ENCODE data around the gene SLC4A11. TPM values are rescaled to one million over a fixed set of nuclear protein-coding genes. Genes with fewer than 3 reads are reported as not detected.

SLC4A11 gene
- total RNA-seq, 1 experiment from 2014 or later: 1.1 TPM

GRCh38 chr20:3199206-3199605 lies 39.8 kb downstream of the SLC4A11 start:
- DNase-seq (ENCODE audit: low spot score): no peak
- H3K9me3 ChIP-seq (ENCODE audit: low read depth, low read length, poor library complexity, severe bottlenecking): no peaks in the 10 kb centered on the region
- H3K4me1 ChIP-seq (ENCODE audit: insufficient read depth, low read length, poor library complexity, severe bottlenecking): peaks cover 8% of the 10 kb centered on the region
- H3K4me3 ChIP-seq (ENCODE audit: low read depth, low read length, poor library complexity, severe bottlenecking): no peak overlapping the region
- peaks cover 51% of the 10 kb centered on the region for H3K36me3 ChIP-seq (ENCODE audit: insufficient read depth, low read length, poor library complexity, severe bottlenecking)
- no peak for TF ChIP-seq CTCF (conservative IDR thresholded peaks at IDR 0.05; ENCODE audit: low read depth, low read length)
- no peak for TF ChIP-seq EZH2 (IDR thresholded peaks at IDR 0.05; ENCODE audit: borderline replicate concordance, low read depth, low read length, poor library complexity, severe bottlenecking)
- intact Hi-C loops (cut with micrococcal nuclease; ENCODE audit: unreplicated experiment): no loop called here
- no TSS peak for BruUV-seq (replicated peaks)
- CTCF ChIA-PET: no interaction called here
- no peaks in the 10 kb centered on the region for H3K27me3 ChIP-seq (replicated peaks; ENCODE audit: insufficient read depth, low read depth, low read length, poor library complexity)
- H3K27ac ChIP-seq (ENCODE audit: low read depth, low read length, poor library complexity, severe bottlenecking): no peak overlapping the region
- POLR2A ChIA-PET (ENCODE audit: low non-redundant PET): no interaction called here

- TF ChIP-seq EZH2 (IDR thresholded peaks at IDR 0.05; ENCODE audit: borderline replicate concordance, low read depth, low read length, poor library complexity, severe bottlenecking): no peak
- no peak for TF ChIP-seq CTCF (conservative IDR thresholded peaks at IDR 0.05; ENCODE audit: low read depth, low read length)
- BruUV-seq (replicated peaks): no TSS peak
- CTCF ChIA-PET: no interaction called here
Observed at GRCh38 chr20:3195590-3196237, 43.3 kb downstream of the SLC4A11 start.

GRCh38 chr20:3194617-3195280 lies 44.2 kb downstream of the SLC4A11 start:
- ChIA-PET POLR2A (ENCODE audit: low non-redundant PET) (no interaction called here), CTCF (no interaction called here)
- no peak for TF ChIP-seq CTCF (conservative IDR thresholded peaks at IDR 0.05; ENCODE audit: low read depth, low read length)
- TF ChIP-seq EZH2 (IDR thresholded peaks at IDR 0.05; ENCODE audit: borderline replicate concordance, low read depth, low read length, poor library complexity, severe bottlenecking): no peak
- H3K36me3 ChIP-seq (ENCODE audit: insufficient read depth, low read length, poor library complexity, severe bottlenecking): peaks cover 70% of the 10 kb centered on the region
- intact Hi-C loops (cut with micrococcal nuclease; ENCODE audit: unreplicated experiment): no loop called here
- no TSS peak for BruUV-seq (replicated peaks)
- H3K27me3 ChIP-seq (replicated peaks; ENCODE audit: insufficient read depth, low read depth, low read length, poor library complexity): no peaks in the 10 kb centered on the region
- H3K4me3 ChIP-seq (ENCODE audit: low read depth, low read length, poor library complexity, severe bottlenecking): no peak overlapping the region
- DNase-seq (ENCODE audit: low spot score): no peak
- no peaks in the 10 kb centered on the region for H3K4me1 ChIP-seq (ENCODE audit: insufficient read depth, low read length, poor library complexity, severe bottlenecking)
- no peak overlapping the region for H3K27ac ChIP-seq (ENCODE audit: low read depth, low read length, poor library complexity, severe bottlenecking)
- no peaks in the 10 kb centered on the region for H3K9me3 ChIP-seq (ENCODE audit: low read depth, low read length, poor library complexity, severe bottlenecking)

More at GRCh38 chr20:3195590-3196237, 43.3 kb downstream of the SLC4A11 start:
- no peaks in the 10 kb centered on the region for H3K27me3 ChIP-seq (replicated peaks; ENCODE audit: insufficient read depth, low read depth, low read length, poor library complexity)
- H3K36me3 ChIP-seq (ENCODE audit: insufficient read depth, low read length, poor library complexity, severe bottlenecking): peaks cover 70% of the 10 kb centered on the region
- POLR2A ChIA-PET (ENCODE audit: low non-redundant PET): no interaction called here
- no peak overlapping the region for H3K4me3 ChIP-seq (ENCODE audit: low read depth, low read length, poor library complexity, severe bottlenecking)
- DNase-seq (ENCODE audit: low spot score): no peak
- intact Hi-C loops (cut with micrococcal nuclease; ENCODE audit: unreplicated experiment): no loop called here
- no peaks in the 10 kb centered on the region for H3K4me1 ChIP-seq (ENCODE audit: insufficient read depth, low read length, poor library complexity, severe bottlenecking)
- no peaks in the 10 kb centered on the region for H3K9me3 ChIP-seq (ENCODE audit: low read depth, low read length, poor library complexity, severe bottlenecking)
- H3K27ac ChIP-seq (ENCODE audit: low read depth, low read length, poor library complexity, severe bottlenecking): no peak overlapping the region

Measured in A673 (cell line).